Upper lobe of left lung (tissue), 6 donors: ENCODE results near the gene MVB12B. TPM values are rescaled to one million over a fixed set of nuclear protein-coding genes. Genes with fewer than 3 reads are reported as not detected.

Source experiments
- ATAC-seq, 2 donors: fragments of 200-7000 bp; cut with Tn5 transposase; one replicate each; pipeline ENCODE4 v1.9.1; 2022; ENCODE audit warnings: mild to moderate bottlenecking in 2 of 2, moderate library complexity in 2 of 2; ENCODE audit not compliant: low FRiP score in 2 of 2
- DNase-seq, 2 donors: peaks; one replicate each; pipeline ENCODE4 v3.0.0-alpha.2; 2019 to 2020
- H3K27ac ChIP-seq, 4 donors: fragments of 200-600 bp; sonication (generic); one replicate each; pipeline ENCODE4 v1.5.1; 2016 to 2019
- H3K27me3 ChIP-seq, 4 donors: fragments of 200-600 bp; sonication (generic); one replicate each; pipeline ENCODE4 v1.5.1; 2017 to 2019
- H3K36me3 ChIP-seq, 4 donors: fragments of 200-600 bp; sonication (generic); one replicate each; pipeline ENCODE4 v1.5.1; 2016 to 2019
- H3K4me1 ChIP-seq, 4 donors: fragments of 200-600 bp; sonication (generic); one replicate each; pipeline ENCODE4 v1.5.1; 2018 to 2019
- H3K4me3 ChIP-seq, 4 donors: fragments of 200-600 bp; sonication (generic); one replicate each; pipeline ENCODE4 v1.5.1; 2017 to 2019; ENCODE audit warnings: mild to moderate bottlenecking in 2 of 4, moderate library complexity in 1 of 4
- H3K9me3 ChIP-seq, 4 donors: fragments of 200-600 bp; sonication (generic); one replicate each; pipeline ENCODE4 v1.5.1; 2018 to 2019
- CTCF ChIP-seq, 6 experiments: fragments of 450-650 bp in 4 of 6; fragments of 200-600 bp in 2 of 6; sonication (generic) in 2 of 6; IDR thresholded peaks; one replicate each; pipeline ENCODE4 v1.5.1; 2016 to 2019; ENCODE audit warnings: antibody characterized with exemption in 6 of 6
- EP300 ChIP-seq, 4 donors: sonication (generic); formaldehyde crosslinking; IDR thresholded peaks; one replicate each; pipeline ENCODE4 v1.5.1; 2017; ENCODE audit warnings: antibody characterized with exemption in 4 of 4, control low read depth in 2 of 4
- POLR2A ChIP-seq, 4 donors: fragments of 450-650 bp; IDR thresholded peaks; one replicate each; pipeline ENCODE4 v1.5.1; 2016 to 2017; ENCODE audit warnings: antibody characterized with exemption in 4 of 4, mild to moderate bottlenecking in 2 of 4
- POLR2AphosphoS5 ChIP-seq, 2 donors: sonication (generic); formaldehyde crosslinking; IDR thresholded peaks; one replicate each; pipeline ENCODE4 v1.5.1; 2017; ENCODE audit warnings: antibody characterized with exemption in 2 of 2
- WGBS, 2 donors: methylation state at CpG; one replicate each; pipeline ENCODE4 v1.1.5; 2017 to 2018; 5-methylcytosine and 5-hydroxymethylcytosine counted together
- total RNA-seq, 6 donors: library from RNA; depleted of rRNA in 4 of 6; stranded (reverse); fragments of >200 nt in 4 of 6; gene quantifications; one replicate each; pipeline versions ENCODE4 v1.1.0 to v1.2.1, GENCODE V29; 2016 to 2021
- donor health status: DM: no; HTN: no; CAD: no; lungs with moderate emphysema.
- donor health status: DM: no; HTN: yes; CAD: no; lungs with severe emphysema.

Gene MVB12B
- total RNA-seq, 6 donors from 2014 or later = 36.7 to 60.7 (median 41.0) TPM

- H3K27ac ChIP-seq = no peak overlapping the region
- no peak for ATAC-seq
- peaks cover 0 to 54% (median 25%) of the 10 kb centered on the region in 4 donors for H3K36me3 ChIP-seq
- DNase-seq = peak in 1 of 2 donors; percentile 55
- 87 to 95% methylated on average over 12 of the region's 12 CpGs for WGBS, 2 donors
- TF ChIP-seq CTCF (IDR thresholded peaks at IDR 0.05) (no peak), POLR2AphosphoS5 (IDR thresholded peaks at IDR 0.05) (no peak), POLR2A (IDR thresholded peaks at IDR 0.05) (no peak), EP300 (IDR thresholded peaks at IDR 0.05) (no peak)
- H3K27me3 ChIP-seq = no peaks in the 10 kb centered on the region
- peaks cover 0 to 2% (median 0%) of the 10 kb centered on the region in 4 donors for H3K4me1 ChIP-seq
- no peak overlapping the region for H3K4me3 ChIP-seq
- no peaks in the 10 kb centered on the region for H3K9me3 ChIP-seq
These were observed 152.9 kb downstream of the MVB12B start for GRCh38 chr9:126479515-126479914.

- ATAC-seq (no peak), DNase-seq (no peak)
- Histone ChIP-seq H3K4me1 (no peaks in the 10 kb centered on the region), H3K27ac (no peak overlapping the region), H3K27me3 (no peaks in the 10 kb centered on the region), H3K36me3 (peaks cover 0 to 58% (median 25%) of the 10 kb centered on the region in 4 donors), H3K9me3 (no peaks in the 10 kb centered on the region), H3K4me3 (no peak overlapping the region)
- WGBS, 2 donors = 77 to 94% methylated on average over 6 of the region's 6 CpGs
- no peak for TF ChIP-seq CTCF (IDR thresholded peaks at IDR 0.05)
- TF ChIP-seq EP300 (IDR thresholded peaks at IDR 0.05) = no peak
- TF ChIP-seq POLR2A (IDR thresholded peaks at IDR 0.05) = no peak
- TF ChIP-seq POLR2AphosphoS5 (IDR thresholded peaks at IDR 0.05) = no peak
These were observed 154.2 kb downstream of the MVB12B start for GRCh38 chr9:126480813-126481212.

- H3K9me3 ChIP-seq = no peaks in the 10 kb centered on the region
- DNase-seq = no peak
- peaks cover 0 to 60% (median 27%) of the 10 kb centered on the region in 4 donors for H3K36me3 ChIP-seq
- H3K27me3 ChIP-seq = no peaks in the 10 kb centered on the region
- WGBS, 2 donors = 90 to 91% methylated on average over 12 to 13 of the region's 13 CpGs
- TF ChIP-seq EP300 (IDR thresholded peaks at IDR 0.05) = no peak
- no peak for TF ChIP-seq POLR2A (IDR thresholded peaks at IDR 0.05)
- TF ChIP-seq CTCF (IDR thresholded peaks at IDR 0.05) = no peak
- TF ChIP-seq POLR2AphosphoS5 (IDR thresholded peaks at IDR 0.05) = no peak
- H3K4me3 ChIP-seq = no peak overlapping the region
- H3K4me1 ChIP-seq = no peaks in the 10 kb centered on the region
- no peak for ATAC-seq
- no peak overlapping the region for H3K27ac ChIP-seq
These were observed 155.2 kb downstream of the MVB12B start for GRCh38 chr9:126481862-126482261.

GRCh38 chr9:126482361-126483044, 155.9 kb downstream of the MVB12B start:
- ATAC-seq (peak in 1 of 2 donors; percentile 52), DNase-seq (peak in 1 of 2 donors; percentile 87)
- TF ChIP-seq POLR2A (IDR thresholded peaks at IDR 0.05) (no peak), EP300 (IDR thresholded peaks at IDR 0.05) (no peak), POLR2AphosphoS5 (IDR thresholded peaks at IDR 0.05) (no peak), CTCF (IDR thresholded peaks at IDR 0.05) (no peak)
- Histone ChIP-seq H3K9me3 (no peaks in the 10 kb centered on the region), H3K36me3 (peaks cover 0 to 61% (median 30%) of the 10 kb centered on the region in 4 donors), H3K27me3 (no peaks in the 10 kb centered on the region), H3K27ac (no peak overlapping the region), H3K4me1 (no peaks in the 10 kb centered on the region), H3K4me3 (peak overlapping the region in 1 of 4 donors; percentile 12)
- WGBS, 2 donors = 85 to 86% methylated on average over 33 to 45 of the region's 45 CpGs
